ENCODE data around the gene DPM3. TPM values are rescaled to one million over a fixed set of nuclear protein-coding genes. Genes with fewer than 3 reads are reported as not detected.

Gene DPM3
- total and polyA plus RNA-seq, 2 of the 13 experiments (the other 11 are each of a cell fraction or from before 2014, with no cell fraction given), result 23.2 to 53.4 TPM

DNA sequence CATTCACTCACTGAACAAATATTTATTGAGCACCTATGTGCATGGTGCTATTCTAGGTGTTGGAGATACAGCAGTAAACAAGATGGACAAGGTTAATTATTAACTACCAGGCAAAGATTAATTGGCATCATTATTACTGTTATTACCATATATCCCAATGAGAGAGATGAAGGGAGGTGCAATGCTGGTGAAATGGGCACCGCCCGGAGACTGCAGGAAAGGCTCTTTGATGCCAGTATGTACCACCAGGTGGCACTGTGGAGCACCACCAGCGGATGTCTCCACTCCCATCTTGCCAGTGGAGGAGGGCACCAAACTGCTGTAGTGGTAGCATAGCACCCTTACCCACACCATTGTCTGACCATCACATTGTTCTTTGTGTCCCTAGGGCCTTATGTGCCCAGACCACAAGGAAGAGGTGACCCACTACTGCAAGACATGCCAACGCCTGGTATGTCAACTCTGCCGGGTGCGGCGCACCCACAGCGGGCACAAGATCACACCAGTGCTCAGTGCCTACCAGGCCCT is 36.3 kb upstream of the DPM3 start (continued):
- TF ChIP-seq ZBTB40 (IDR thresholded peaks at IDR 0.05), result no peak
- TF ChIP-seq ZBTB40 (CRISPR knock-in tag; IDR thresholded peaks at IDR 0.05), result no peak
- 0 out of 2 replicates have a peak, but pooled peaks have one; percentile 37 for TF ChIP-seq GABPB1 (CRISPR knock-in tag; IDR thresholded peaks at IDR 0.05)
- TF ChIP-seq MIER3 (CRISPR knock-in tag; IDR thresholded peaks at IDR 0.05; ENCODE audit: borderline replicate concordance), result 0 out of 2 replicates have a peak, but pooled peaks have one; percentile 28
- TF ChIP-seq ZNF121 (CRISPR knock-in tag; IDR thresholded peaks at IDR 0.05), result no peak
